ENCODE results near the gene CBX1. TPM values are rescaled to one million over a fixed set of nuclear protein-coding genes. Genes with fewer than 3 reads are reported as not detected.
A peak's percentile ranks its signal among the peaks of the same experiment; 100 is the strongest.
"Not testable (repeated sequence)": the region's sequence is repeated elsewhere in the genome, so short reads cannot be mapped to it uniquely, and the experiment has no call there.

The CBX1 gene
- total RNA-seq, 1 donor from 2014 or later = 78.6 TPM

GRCh38 chr17:48072811-48073210 lies 28.5 kb downstream of the CBX1 start:
- DNase-seq = not testable (repeated sequence)

- DNase-seq = no peak
These were observed 29.6 kb downstream of the CBX1 start for GRCh38 chr17:48071654-48072053.

GRCh38 chr17:48070195-48070594 lies 31.1 kb downstream of the CBX1 start:
- DNase-seq = no peak

- DNase-seq = no peak
These were observed 32.8 kb downstream of the CBX1 start for GRCh38 chr17:48068491-48068961.

- not testable (repeated sequence) for DNase-seq
These were observed 33.5 kb downstream of the CBX1 start for GRCh38 chr17:48067808-48068207.

- no peak for DNase-seq
These were observed 34.0 kb downstream of the CBX1 start for GRCh38 chr17:48067245-48067644.

- DNase-seq = no peak
These were observed 34.6 kb downstream of the CBX1 start for GRCh38 chr17:48066656-48067055.

- no peak for DNase-seq
These were observed 35.1 kb downstream of the CBX1 start for GRCh38 chr17:48066192-48066591.

- no peak for DNase-seq
These were observed 36.6 kb downstream of the CBX1 start for GRCh38 chr17:48064638-48065037.

GRCh38 chr17:48062273-48062672 lies 39.0 kb downstream of the CBX1 start:
- no peak for DNase-seq

GRCh38 chr17:48060249-48060648 lies 41.0 kb downstream of the CBX1 start:
- no peak for DNase-seq

GRCh38 chr17:48059125-48059668 lies 42.1 kb downstream of the CBX1 start:
- no peak for DNase-seq

GRCh38 chr17:48058393-48059124 lies 42.7 kb downstream of the CBX1 start:
- no peak for DNase-seq

GRCh38 chr17:48057626-48058025 lies 43.7 kb downstream of the CBX1 start:
- DNase-seq = no peak

- no peak for DNase-seq
These were observed 44.4 kb downstream of the CBX1 start for GRCh38 chr17:48056879-48057278.

- no peak for DNase-seq
These were observed 45.0 kb downstream of the CBX1 start for GRCh38 chr17:48056246-48056745.

- no peak for DNase-seq
These were observed 45.6 kb downstream of the CBX1 start for GRCh38 chr17:48055531-48056245.

- peak; percentile 82 for DNase-seq
These were observed 46.8 kb downstream of the CBX1 start for GRCh38 chr17:48054238-48055185.

GRCh38 chr17:48053758-48054237 lies 47.5 kb downstream of the CBX1 start:
- DNase-seq = no peak

- peak; percentile 58 for DNase-seq
These were observed 48.1 kb downstream of the CBX1 start for GRCh38 chr17:48052956-48053757.

Data from occipital lobe (tissue), 2 donors.